ENCODE measurements around the gene CLPTM1L. TPM values are rescaled to one million over a fixed set of nuclear protein-coding genes. Genes with fewer than 3 reads are reported as not detected.

The CLPTM1L gene
- polyA plus RNA-seq, 3 donors, result 14.1 to 76.2 (median 35.0) TPM

- WGBS (ENCODE audit: insufficient coverage), result 86% methylated on average over 14 of the region's 23 CpGs
- H3K36me3 ChIP-seq (replicated peaks in 1 of 2; ENCODE audit: control insufficient read depth in 1 of 2, insufficient read depth in 2 of 2, low read length in 2 of 2), result no peaks in the 10 kb centered on the region
- H3K9me3 Mint-ChIP-seq, result peaks cover 6 to 15% (median 13%) of the 10 kb centered on the region in 7 donors
- H2AFZ ChIP-seq (ENCODE audit: insufficient read depth, low read depth, low read length, poor library complexity, severe bottlenecking), result no peak overlapping the region
- H3K4me3 ChIP-seq (replicated peaks in 1 of 3; ENCODE audit: low read depth in 2 of 3, low read length in 3 of 3), result no peak overlapping the region
- H3K4me2 ChIP-seq (replicated peaks; ENCODE audit: extremely low read depth, low read length, poor library complexity, severe bottlenecking), result no peak overlapping the region
- intact Hi-C loops (cut with micrococcal nuclease), result no loop called here
- peaks cover 7 to 13% of the 10 kb centered on the region in 2 donors for H3K9me3 ChIP-seq (replicated peaks in 1 of 2; ENCODE audit: control insufficient read depth in 1 of 2, insufficient read depth in 1 of 2, low read length in 2 of 2)
- H3K27ac Mint-ChIP-seq, result no peak overlapping the region
- no peaks in the 10 kb centered on the region for H3K79me2 ChIP-seq (ENCODE audit: insufficient read depth, low read length)
- no peaks in the 10 kb centered on the region for H3K36me3 Mint-ChIP-seq
- H3K4me3 Mint-ChIP-seq, result no peak overlapping the region
- H3K27me3 ChIP-seq (ENCODE audit: control insufficient read depth in 2 of 2, insufficient read depth in 2 of 2, low read length in 2 of 2), result peaks cover 0 to 2% of the 10 kb centered on the region in 2 donors
- no peaks in the 10 kb centered on the region for H4K20me1 ChIP-seq (ENCODE audit: insufficient read depth, low read length)
- TF ChIP-seq, protein P1, sequence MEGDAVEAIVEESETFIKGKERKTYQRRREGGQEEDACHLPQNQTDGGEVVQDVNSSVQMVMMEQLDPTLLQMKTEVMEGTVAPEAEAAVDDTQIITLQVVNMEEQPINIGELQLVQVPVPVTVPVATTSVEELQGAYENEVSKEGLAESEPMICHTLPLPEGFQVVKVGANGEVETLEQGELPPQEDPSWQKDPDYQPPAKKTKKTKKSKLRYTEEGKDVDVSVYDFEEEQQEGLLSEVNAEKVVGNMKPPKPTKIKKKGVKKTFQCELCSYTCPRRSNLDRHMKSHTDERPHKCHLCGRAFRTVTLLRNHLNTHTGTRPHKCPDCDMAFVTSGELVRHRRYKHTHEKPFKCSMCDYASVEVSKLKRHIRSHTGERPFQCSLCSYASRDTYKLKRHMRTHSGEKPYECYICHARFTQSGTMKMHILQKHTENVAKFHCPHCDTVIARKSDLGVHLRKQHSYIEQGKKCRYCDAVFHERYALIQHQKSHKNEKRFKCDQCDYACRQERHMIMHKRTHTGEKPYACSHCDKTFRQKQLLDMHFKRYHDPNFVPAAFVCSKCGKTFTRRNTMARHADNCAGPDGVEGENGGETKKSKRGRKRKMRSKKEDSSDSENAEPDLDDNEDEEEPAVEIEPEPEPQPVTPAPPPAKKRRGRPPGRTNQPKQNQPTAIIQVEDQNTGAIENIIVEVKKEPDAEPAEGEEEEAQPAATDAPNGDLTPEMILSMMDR (IDR thresholded peaks at IDR 0.05), result no peak
- peaks cover 10% of the 10 kb centered on the region for H3K4me1 Mint-ChIP-seq
- H3K27ac ChIP-seq (ENCODE audit: low read depth in 1 of 2, low read length in 2 of 2), result no peak overlapping the region
- no peak for DNase-seq
- no peak overlapping the region for H3K9ac ChIP-seq (ENCODE audit: insufficient read depth, low read length, poor library complexity, severe bottlenecking)
- H3K4me1 ChIP-seq (ENCODE audit: control insufficient read depth in 1 of 2, insufficient read depth in 2 of 2, low read length in 2 of 2), result no peaks in the 10 kb centered on the region
- H3K27me3 Mint-ChIP-seq (ENCODE audit: low read depth in 3 of 3), result peaks cover 13 to 46% (median 22%) of the 10 kb centered on the region in 3 donors
Measured at GRCh38 chr5:1375871-1376810, 31.2 kb upstream of the CLPTM1L start.

DNA sequence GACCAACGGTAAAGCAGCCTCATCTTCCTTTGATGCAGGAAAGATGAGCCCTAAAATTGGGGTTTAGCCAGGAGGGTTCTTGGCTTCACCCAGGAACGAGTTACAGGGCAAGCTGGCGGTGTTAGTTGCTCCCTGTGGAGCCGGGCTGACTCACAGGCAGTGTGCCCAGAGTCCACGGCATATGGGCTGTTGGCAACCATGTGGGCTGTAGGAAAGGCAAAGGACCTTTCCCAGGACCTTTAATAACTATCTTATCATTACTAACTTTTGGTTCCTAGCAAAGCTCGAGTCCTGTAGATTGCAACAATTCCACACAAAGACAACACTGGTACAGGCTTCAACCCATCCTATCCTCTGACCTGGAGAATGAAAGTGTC is 29.8 kb upstream of the CLPTM1L start:
- no peak overlapping the region for H2AFZ ChIP-seq (ENCODE audit: insufficient read depth, low read depth, low read length, poor library complexity, severe bottlenecking)
- H3K27ac ChIP-seq (ENCODE audit: low read depth in 1 of 2, low read length in 2 of 2), result no peak overlapping the region
- no peak overlapping the region for H3K4me2 ChIP-seq (replicated peaks; ENCODE audit: extremely low read depth, low read length, poor library complexity, severe bottlenecking)
- no peaks in the 10 kb centered on the region for H3K4me1 ChIP-seq (ENCODE audit: control insufficient read depth in 1 of 2, insufficient read depth in 2 of 2, low read length in 2 of 2)
- DNase-seq, result no peak
- no peaks in the 10 kb centered on the region for H3K79me2 ChIP-seq (ENCODE audit: insufficient read depth, low read length)
- Mint-ChIP-seq H3K4me1 (peaks cover 4% of the 10 kb centered on the region), H3K27me3 (ENCODE audit: low read depth in 3 of 3) (peaks cover 10 to 34% (median 12%) of the 10 kb centered on the region in 3 donors), H3K27ac (peak overlapping the region in 1 of 7 donors; percentile 4), H3K9me3 (peaks cover 3 to 12% (median 7%) of the 10 kb centered on the region in 7 donors), H3K36me3 (no peaks in the 10 kb centered on the region), H3K4me3 (no peak overlapping the region)
- H3K9ac ChIP-seq (ENCODE audit: insufficient read depth, low read length, poor library complexity, severe bottlenecking), result no peak overlapping the region
- peaks cover 0 to 2% of the 10 kb centered on the region in 2 donors for H3K27me3 ChIP-seq (ENCODE audit: control insufficient read depth in 2 of 2, insufficient read depth in 2 of 2, low read length in 2 of 2)
- 86% methylated on average over 3 of the region's 6 CpGs for WGBS (ENCODE audit: insufficient coverage)
- intact Hi-C loops (cut with micrococcal nuclease), result no loop called here
- H3K4me3 ChIP-seq (replicated peaks in 1 of 3; ENCODE audit: low read depth in 2 of 3, low read length in 3 of 3), result no peak overlapping the region
- H4K20me1 ChIP-seq (ENCODE audit: insufficient read depth, low read length), result no peaks in the 10 kb centered on the region
- peaks cover 3 to 9% of the 10 kb centered on the region in 2 donors for H3K9me3 ChIP-seq (replicated peaks in 1 of 2; ENCODE audit: control insufficient read depth in 1 of 2, insufficient read depth in 1 of 2, low read length in 2 of 2)
- TF ChIP-seq, protein P1 (IDR thresholded peaks at IDR 0.05), result no peak
- H3K36me3 ChIP-seq (replicated peaks in 1 of 2; ENCODE audit: control insufficient read depth in 1 of 2, insufficient read depth in 2 of 2, low read length in 2 of 2), result no peaks in the 10 kb centered on the region
